RWPE1 (cell line): ENCODE measurements around the gene GOSR2.

Experiments
- CTCF ChIA-PET: fragments of 350-600 bp; sonication (Branson Sonifier 250); formaldehyde crosslinking; extraction: SDS; loops from one replicate; lab custom pipeline; 2021; lab: Yijun Ruan, JAX
- POLR2A ChIA-PET: fragments of 400-600 bp; formaldehyde crosslinking; extraction: SDS; loops from one replicate; lab custom pipeline; 2020; ENCODE audit warnings: antibody characterized with exemption; ENCODE audit not compliant: low non-redundant PET; lab: Yijun Ruan, JAX
- DNase-seq: peaks from one replicate; pipeline ENCODE4 v3.0.0; 2012; ENCODE audit warnings: low spot score
- H3K27ac ChIP-seq: fragments of 450-650 bp; 2 replicates; pipeline ENCODE4 v1.5.1; 2017
- CTCF ChIP-seq: fragments of 450-650 bp; conservative IDR thresholded peaks from 2 replicates; pipeline ENCODE4 v1.5.1; 2017; ENCODE audit warnings: low read depth, mild to moderate bottlenecking

Gene GOSR2

DNA sequence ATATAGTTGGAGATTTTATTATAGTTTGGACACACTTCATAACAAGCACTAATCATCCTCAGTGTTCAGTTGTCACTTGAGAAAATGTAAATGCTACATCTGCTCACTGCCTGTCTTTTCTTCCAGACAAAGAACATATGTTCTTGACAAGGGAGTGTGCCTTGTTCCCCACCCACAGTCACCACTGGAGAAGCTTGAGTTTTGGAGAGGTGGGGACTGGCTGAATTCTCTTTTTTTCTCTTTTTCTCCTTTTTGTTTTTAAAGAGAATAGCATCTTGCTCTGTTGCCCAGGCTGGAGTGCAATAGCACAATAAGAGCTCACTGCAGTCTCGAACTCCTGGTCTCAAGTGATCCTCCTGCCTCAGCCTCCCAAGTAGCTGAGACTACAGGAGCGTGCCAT, 40.6 kb downstream of the GOSR2 start:
- H3K27ac ChIP-seq: no peak overlapping the region
- no peak for DNase-seq
- POLR2A ChIA-PET: no interaction called here
- TF ChIP-seq CTCF: no peak
- CTCF ChIA-PET: no interaction called here

DNA sequence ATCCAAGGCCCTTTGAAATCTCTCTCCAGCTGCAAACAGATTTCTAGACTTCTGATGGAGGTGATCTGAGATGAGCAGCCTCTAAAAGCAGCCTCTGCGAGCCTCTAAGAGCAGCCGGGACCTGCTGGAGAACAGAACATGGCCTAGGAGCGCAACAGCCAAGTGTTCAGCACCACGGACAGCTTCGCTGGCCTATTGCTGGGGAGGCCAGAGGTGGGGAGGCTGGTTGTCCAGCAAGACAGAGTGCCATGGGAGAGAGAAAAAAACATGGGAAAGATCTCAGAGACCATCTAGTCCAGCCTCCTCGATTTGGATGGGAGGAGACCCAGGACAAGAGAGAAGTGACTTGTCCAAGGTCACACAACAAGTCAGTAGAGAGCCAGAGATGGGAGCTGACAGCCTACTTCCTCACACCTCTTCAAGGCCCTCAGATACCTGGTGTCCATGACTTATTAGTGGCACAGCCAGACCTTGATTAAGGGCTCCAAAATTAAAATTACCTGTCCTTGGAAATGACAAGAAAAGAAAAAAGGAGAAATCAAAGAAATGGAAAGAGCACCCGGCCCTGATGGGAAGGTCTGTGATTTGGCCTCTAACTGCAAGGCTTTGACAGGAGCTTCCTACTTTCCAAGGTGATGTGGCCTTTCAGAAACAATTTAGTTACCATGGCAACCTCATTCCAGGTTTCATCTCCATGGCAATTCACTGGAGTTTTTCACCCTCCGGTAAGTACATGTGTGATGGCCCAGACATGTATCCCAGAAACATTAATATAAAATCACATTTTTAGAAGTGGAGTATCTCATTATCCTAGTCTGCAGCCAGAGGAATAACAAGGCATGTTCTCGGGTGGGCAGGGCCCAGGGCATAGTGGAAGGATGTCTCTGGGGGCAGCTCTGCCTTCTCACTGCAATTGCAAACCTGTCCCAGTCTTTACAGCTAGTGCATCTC, 41.6 kb downstream of the GOSR2 start:
- TF ChIP-seq CTCF: no peak
- ChIA-PET POLR2A (no interaction called here), CTCF (interaction anchor here (0.6 kb wide), 2 partner anchors 121 to 1019 kb away, joined by 3 read pairs; no protein-coding TSS in a partner anchor)
- no peak overlapping the region for H3K27ac ChIP-seq
- no peak for DNase-seq

- ChIA-PET CTCF (interaction anchor here (0.8 kb wide), 1 partner anchor 101 kb away, joined by 3 read pairs; no protein-coding TSS in a partner anchor), POLR2A (no interaction called here)
- no peak for TF ChIP-seq CTCF
- no peak overlapping the region for H3K27ac ChIP-seq
- DNase-seq: no peak
Measured at GRCh38 chr17:46968224-46968834, 45.4 kb downstream of the GOSR2 start.

GRCh38 chr17:46968896-46969295, 45.9 kb downstream of the GOSR2 start:
- no peak for DNase-seq
- POLR2A ChIA-PET: no interaction called here
- CTCF ChIA-PET: no interaction called here
- no peak overlapping the region for H3K27ac ChIP-seq
- no peak for TF ChIP-seq CTCF

DNA sequence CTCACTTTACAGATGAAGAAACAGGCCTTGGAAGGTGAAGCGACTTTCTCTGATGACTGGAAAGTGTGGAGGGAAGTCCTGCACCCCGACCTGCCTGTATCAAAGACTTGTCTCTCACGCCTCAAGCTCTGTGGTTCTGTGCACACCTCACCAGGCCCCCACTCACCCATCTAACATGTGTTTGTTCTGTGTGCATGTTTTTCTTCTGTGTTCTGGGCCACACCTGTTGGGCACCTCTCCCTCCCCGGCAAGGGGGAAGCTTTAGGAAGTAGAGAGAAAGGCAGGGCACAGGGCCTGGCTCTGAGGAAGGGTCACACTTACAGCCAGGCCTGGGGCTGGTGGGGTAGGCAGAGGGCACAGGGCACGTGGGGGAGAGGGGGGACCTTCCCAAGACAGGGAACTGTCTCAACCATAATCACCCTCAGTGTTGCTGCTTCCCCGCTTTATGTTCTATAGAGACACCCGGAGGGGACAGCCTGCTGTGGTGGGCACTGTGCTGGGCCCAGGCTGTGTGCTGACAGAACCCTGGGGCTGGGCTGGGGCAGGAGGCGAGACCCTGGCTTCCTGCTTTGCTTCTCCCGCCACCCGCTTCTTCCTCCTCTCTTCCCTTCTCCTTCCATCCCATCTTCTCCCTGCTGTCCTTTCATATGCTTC, 48.8 kb downstream of the GOSR2 start:
- no peak for TF ChIP-seq CTCF
- POLR2A ChIA-PET: no interaction called here
- CTCF ChIA-PET: no interaction called here
- H3K27ac ChIP-seq: no peak overlapping the region
- DNase-seq: no peak

DNA sequence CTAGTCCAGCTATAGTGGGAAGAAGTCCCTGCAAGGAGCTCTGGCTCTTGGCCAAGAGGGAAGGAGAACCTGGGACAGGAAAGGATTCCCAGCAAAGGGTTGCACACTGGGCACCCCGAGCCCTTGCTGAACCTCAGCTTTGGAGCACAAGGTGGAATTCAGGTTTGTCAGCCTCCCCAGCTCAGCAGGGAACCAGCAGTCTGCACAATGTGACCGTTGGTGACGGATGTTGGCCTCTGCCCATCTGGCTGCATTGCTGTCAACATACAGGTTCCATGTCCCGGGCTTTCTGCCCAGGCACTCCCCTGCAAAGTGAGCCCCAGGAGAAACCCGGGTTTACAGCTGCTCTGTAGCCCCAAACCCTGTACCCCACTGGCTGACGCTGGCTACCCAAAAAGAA, 49.4 kb downstream of the GOSR2 start:
- no peak for TF ChIP-seq CTCF
- ChIA-PET POLR2A (no interaction called here), CTCF (no interaction called here)
- DNase-seq: no peak
- H3K27ac ChIP-seq: no peak overlapping the region
